ENCODE measurements around the gene ATP6V1G2.

ATP6V1G2 gene

GRCh38 chr6:31546958-31547726, 734 bp upstream of the ATP6V1G2 start, which contains the start of gene NFKBIL1:
Gene NFKBIL1 (plus strand): TSS chr6:31547608. CDS start chr6:31547695, 87 bp downstream.
- peak; percentile 97 for DNase-seq

- no peak for DNase-seq
Observed at GRCh38 chr6:31545291-31545690, 1.1 kb downstream of the ATP6V1G2 start.

DNA sequence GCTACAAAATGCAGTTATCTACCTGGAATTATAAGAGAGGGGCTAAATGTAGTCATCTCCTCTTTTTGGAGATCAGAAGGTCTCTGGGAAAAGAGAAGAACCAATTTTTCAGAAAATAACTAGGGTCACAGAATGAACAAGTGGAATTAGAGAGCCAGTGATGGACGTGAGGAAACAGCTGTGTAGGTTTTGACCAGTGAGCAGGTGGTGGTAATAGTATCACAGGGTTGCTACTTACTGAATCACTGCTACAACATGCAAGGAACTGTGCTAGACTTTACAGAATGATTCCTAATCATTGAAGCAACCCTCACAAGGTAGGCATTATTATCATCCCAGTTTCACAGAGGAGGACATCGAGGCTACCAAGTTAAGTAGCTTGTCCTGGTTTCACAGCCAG, 1.7 kb downstream of the ATP6V1G2 start:
- no peak for DNase-seq

DNA sequence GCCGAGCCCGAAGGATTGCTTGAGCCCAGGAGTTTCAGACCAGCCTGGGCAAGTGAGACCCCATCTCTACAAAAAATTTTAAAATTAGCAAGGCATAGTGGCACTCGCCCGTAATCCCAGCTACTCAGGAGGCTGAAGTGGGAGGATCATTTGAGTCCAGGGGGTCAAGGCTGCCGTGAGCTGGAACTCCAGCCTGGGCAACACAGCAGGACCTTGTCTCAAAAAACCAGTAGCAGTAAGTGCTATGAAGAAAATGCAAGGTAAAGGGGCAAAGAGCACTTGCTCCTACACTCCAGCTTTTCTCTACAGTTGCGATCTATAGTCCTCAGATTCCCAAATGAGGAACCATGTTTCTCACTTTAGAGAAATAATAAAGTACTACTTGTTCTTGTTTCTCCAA, 2.8 kb downstream of the ATP6V1G2 start:
- no peak for DNase-seq

DNA sequence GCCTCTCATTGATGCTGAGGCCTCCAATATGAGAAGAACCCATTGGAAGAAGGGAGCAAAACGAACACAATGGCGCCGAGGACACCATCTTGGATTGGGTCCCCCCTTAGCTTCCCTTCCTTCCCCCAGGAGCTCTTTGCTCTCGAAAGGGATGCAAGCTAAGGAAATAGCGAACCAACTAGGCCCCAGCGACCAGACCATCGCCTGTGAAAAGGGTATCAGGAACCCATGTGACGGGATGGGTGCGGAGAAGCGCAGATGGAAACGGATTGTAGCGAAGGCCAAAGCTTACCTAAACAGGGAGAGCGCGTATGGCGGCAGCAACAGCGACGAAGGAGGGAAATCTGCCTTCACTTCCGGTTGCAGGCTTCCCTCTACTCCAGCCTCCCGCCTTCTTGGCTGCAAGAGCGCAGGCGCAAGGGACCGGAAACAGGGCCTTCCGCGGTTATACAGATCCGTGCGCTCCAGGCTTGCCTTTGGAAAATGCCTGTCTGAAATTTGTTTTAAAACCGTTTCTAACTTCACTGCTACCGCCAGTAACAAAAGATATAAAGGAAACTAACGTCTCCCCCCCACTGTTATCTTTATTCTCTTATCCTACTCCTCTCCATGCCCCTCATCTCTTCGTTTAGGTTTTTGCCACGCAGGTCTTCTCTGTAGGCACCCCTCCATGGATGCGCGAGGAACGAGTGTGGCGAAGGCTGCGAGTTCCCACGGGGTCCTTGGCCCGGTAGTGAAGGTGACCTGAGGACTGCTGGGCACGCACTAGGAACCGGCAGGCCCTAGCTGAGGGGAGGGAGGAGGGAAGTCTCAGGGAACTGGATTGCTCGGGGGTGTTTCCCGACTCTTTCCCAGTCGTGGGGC, 4.5 kb downstream of the ATP6V1G2 start, which contains the start of gene DDX39B:
TSS of gene DDX39B (minus strand) at position 346 of the 864 bp plus-strand sequence. CDS start 1,471 bp downstream, outside the sequence.
- peak; percentile 98 for DNase-seq

GRCh38 chr6:31541059-31541657, 5.2 kb downstream of the ATP6V1G2 start:
- DNase-seq, result peak; percentile 71

DNA sequence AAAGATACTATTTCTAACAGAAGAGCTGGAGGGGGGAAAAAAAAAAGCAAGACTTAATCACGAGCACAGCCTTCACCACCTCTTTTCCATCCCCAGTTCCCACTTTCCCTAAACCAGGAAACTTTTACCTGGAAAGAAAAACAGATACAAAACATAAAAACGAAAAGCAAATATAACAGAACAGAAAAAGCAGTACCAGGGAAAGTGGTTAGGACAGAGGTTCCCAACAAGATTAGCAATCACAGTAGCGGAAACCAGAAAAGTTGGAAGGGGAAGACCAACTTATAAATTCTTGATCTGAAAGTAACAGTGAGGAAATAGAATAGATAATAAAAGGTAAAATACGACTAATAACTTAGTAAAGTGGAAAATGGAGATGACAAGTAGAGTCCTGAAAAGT, 5.8 kb downstream of the ATP6V1G2 start:
- no peak for DNase-seq

DNA sequence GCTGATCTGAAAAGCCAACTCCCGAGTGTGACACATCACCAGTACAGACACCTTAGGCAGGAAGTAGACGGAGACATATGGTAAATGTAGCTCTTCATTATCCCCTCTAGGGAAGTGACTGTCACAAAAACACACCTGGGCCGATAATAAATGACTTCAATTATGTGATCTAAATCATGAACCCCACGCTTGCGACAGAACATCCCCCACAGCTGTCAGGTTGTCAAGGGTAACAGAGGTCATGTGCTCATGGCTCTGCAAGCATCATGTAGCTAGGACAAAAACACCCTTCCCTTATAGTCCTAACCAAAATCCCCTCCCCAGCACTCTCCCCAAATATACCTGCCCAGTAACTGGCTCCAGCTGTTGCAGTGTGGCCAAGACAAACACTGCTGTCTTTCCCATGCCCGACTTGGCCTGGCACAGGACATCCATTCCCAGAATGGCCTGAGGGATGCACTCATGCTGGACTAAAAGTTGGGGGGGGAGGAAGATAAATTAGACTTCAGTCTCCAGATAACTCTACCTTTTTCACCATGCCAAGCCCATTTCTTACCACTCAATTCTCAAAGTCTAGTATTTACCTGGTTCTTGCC, 7.5 kb downstream of the ATP6V1G2 start:
- no peak for DNase-seq

DNA sequence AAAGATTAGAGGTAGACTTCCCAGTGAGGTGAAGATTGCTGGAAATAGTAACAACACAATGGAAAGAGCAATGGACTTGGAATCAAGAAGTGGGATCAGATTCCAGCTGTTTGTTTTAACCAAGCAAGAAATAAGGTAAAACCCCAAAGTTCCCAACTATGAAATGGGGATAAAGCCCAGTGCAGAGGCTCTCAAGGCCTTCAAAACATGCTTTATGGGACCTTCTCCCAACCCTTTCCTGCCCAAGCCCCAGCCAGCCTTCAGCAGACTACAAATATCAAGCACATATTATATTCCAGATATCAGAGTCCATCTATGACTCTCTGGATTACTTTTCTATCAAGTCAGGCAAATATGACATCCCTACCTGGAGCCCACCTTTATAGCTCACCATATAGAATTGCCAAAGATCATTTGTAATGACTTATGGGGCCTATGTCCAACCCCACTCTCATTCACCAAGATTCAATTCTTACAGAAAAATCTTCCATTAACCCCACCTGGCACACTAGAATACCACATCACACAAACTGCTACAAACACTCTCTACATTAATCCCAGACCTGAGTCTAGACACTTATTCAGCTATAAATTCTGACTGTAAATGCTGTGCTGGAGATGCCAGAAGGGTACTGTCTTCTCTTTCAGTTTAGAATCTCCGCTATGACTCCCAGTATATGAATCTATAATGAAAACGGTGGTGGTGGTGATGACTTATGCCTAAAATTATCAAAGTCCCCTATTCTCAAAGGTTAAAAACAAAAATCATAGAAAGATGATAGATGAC, 10.7 kb downstream of the ATP6V1G2 start:
- no peak for DNase-seq

DNA sequence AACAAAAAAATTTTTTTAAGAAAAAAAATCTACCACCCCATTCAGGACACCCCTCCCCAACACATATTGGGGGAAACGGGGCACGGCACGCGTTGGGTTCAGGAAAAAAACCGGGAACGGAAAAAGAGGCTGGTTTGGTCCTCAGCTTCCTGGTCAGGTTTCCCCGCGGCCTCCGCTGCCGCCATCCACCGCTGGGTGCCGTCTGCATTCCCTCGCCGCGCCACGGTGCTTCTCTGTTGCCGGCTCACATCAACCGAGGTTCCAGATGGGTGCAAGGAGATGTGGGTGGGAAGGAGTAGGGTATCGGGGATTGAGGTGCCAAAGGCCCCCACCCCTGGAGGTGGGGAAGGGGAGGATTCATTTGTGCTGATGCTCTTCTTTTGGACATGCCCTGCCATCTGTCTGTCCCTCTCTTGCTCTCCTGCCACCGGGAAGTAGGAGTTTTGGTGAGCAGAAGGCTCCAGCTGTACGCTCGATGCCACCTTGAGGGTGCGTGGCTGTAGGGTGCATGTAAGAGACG, 11.8 kb downstream of the ATP6V1G2 start:
- DNase-seq, result no peak

DNA sequence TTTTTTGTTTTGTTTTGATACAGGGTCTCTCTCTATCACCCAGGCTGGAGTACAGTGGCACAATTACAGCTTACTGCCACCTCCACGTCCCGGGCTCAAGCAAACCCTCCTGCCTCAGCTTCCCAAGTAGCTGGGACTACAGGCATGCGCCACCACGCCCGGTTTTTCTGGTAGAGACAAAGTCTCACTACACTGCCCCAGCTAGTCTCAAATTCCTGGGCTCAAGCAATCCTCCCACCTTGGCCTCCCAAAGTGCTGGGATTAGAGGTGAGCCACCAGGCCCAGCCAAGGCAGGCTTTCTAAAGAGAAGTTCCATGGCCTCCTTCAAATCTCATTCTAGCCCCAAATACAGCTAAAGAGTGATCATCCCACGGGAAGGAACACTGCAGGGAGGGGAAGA, 12.4 kb downstream of the ATP6V1G2 start:
- no peak for DNase-seq

GRCh38 chr6:31533455-31533841, 13.0 kb downstream of the ATP6V1G2 start:
- no peak for DNase-seq

DNA sequence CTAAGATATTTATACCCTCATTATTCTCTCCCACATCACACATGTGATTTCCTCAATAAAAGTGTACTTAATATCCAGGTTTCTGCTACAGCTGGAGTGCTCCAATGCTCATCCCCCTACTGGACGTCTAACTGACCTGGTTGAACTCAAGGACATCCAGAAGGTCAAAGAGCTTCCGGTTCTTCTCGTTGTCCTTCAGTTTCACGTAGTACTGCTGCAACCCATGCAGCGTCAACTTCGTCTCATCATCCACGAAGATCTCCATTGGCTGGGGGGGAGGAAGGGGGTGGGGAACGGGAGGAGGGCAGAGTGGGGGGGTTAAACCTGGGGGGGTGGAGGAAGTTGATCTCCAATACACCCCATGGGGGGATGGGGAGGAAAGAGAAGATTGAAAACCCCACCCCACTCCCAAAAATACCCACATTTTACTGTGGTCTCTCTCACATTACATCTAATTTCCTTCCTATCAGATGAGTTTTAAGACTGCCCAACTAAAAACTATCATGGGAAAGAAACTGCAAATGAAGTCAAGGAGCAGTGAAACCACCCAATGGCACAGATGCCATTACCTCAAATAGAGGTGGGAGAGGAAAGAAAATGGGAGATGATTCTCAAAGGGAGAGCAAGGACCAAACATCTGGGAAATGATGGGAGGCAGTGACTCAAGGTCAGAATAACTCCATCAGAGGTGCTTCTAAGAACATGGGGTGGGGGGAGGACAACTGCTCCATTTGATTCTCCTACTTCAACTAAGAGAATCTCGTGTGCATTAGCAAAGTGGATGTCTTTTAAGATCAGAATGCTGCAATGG, 13.6 kb downstream of the ATP6V1G2 start:
- DNase-seq, result no peak

- DNase-seq, result no peak
Observed at GRCh38 chr6:31531771-31532643, 14.4 kb downstream of the ATP6V1G2 start.

- no peak for DNase-seq
Observed at GRCh38 chr6:31531162-31531561, 15.2 kb downstream of the ATP6V1G2 start.

GRCh38 chr6:31530659-31531058, 15.7 kb downstream of the ATP6V1G2 start:
- DNase-seq, result no peak

GRCh38 chr6:31529329-31530150, 16.9 kb downstream of the ATP6V1G2 start:
- no peak for DNase-seq

DNA sequence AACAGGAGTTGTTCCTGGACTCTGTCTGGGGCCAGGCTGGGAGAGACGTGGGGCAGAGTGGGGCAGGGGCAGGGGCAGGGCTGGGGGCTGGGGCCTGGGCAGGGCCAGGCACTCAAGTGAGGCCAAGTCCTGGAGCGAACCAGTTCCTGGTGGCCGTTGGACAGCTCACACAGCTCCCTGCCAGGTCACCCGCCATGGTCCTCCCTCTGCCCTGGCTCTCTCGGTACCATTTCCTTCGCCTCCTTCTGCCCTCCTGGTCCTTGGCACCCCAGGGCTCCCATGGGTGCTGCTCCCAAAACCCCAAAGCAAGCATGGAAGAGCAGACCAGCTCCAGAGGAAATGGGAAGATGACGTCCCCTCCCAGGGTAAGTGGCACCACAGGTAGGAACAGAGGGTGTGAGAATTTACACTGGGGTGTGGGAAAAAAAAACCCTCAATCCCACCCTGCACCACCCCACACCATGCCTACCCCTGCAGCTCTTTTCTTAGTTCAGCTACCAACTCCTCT, 17.5 kb downstream of the ATP6V1G2 start, which contains the start of gene MCCD1:
TSS of gene MCCD1 (plus strand) at position 142 of the 508 bp plus-strand sequence. CDS start at position 195, 53 bp downstream.
- DNase-seq, result no peak

DNA sequence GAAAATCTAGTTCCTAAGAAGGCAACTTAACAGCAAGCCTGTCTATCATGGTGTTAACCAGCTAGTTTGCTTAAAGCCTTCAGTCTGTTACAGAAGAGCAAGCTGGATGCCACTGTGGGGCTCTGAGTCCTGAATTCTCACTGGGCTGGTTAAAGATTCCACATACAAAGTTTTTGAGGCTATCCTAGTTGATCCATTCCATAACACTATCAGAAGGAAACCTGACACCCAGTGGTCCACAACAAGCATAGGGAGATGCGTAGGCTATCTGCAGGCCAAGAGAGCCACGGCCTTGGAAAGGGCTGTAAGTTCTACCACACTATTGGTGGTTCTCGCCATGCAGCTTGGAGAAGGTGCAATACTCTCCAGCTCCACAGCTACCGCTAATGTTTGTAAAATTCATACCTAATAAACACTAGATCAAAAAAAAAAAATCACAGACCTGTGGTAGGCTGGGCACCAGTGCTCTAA, 18.1 kb downstream of the ATP6V1G2 start:
- DNase-seq, result no peak

All from NCI-H510A (cell line).